GM21576 (cell line): ENCODE results near the gene DDB1.
A peak's percentile ranks its signal among the peaks of the same experiment; 100 is the strongest.

Experiments
- ATAC-seq: cut with Tn5 transposase; IDR thresholded peaks from one replicate; pipeline ENCODE4 v1.9.1; 2021; ENCODE audit warnings: mild to moderate bottlenecking, moderate library complexity; ENCODE audit not compliant: unreplicated experiment

DDB1 gene

DNA sequence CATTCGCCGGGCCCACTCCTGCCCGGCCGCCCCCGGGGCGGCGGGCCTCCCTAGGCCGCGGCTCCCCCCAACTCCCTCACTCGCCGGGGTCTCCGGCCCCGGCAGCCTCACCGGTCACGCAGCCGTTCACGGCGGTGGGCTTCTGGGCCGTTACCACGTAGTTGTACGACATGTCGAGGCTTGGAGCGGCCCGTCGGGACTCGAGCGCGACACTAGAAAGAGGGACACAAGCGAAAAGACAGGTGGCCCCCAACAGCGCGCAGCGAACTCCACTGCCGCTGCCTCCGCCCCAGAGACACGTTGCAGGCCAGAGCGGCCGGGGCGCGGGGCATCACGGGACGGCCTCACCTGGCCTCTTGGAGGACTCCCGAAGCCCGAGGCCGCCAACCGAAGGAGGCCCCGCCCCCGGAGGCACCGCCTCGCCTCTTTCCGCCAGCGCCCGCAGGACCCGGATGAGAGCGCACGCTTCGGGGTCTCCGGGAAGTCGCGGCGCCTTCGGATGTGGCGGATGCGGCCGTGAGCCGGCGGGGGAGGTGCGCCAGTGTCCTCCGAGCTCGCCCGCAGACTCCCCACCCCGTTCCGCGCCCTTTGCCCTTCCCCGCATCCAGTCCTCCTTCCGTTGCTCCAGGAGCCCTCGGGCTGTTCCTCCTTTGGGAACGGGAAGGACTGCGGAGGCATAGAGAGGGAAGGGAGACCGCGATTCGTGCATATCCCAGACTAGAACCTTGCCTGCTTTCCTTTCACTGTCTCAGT is at the start of gene DDB1, which contains the start of gene TKFC:
DDB1 (minus strand) TSS at position 309 of the 753 bp plus-strand sequence; CDS start at position 172, 137 bp downstream.
TKFC (plus strand) TSS at position 432 of the 753 bp plus-strand sequence. CDS start 1,501 bp downstream, outside the sequence.
- ATAC-seq = peak; percentile 83

DNA sequence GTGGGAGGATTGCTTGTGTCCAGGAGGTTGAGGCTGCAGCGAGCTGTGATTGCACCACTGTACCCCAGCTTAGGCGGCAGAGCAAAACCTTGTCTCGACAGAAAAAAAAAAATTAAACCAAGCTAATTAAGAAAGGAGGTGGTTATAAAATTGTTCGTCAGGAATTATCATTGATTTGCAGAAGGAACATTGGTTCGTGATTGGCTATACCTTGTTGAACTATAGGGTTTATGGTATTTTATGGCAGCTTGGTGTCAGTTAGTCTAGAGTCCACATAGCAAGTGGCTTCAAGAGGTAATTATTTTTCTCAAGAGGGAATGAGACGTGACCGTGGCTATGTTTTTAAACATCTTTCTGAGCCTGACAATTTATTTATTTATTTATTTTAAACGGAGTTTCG is 48.0 kb upstream of the DDB1 start:
- no peak for ATAC-seq

DNA sequence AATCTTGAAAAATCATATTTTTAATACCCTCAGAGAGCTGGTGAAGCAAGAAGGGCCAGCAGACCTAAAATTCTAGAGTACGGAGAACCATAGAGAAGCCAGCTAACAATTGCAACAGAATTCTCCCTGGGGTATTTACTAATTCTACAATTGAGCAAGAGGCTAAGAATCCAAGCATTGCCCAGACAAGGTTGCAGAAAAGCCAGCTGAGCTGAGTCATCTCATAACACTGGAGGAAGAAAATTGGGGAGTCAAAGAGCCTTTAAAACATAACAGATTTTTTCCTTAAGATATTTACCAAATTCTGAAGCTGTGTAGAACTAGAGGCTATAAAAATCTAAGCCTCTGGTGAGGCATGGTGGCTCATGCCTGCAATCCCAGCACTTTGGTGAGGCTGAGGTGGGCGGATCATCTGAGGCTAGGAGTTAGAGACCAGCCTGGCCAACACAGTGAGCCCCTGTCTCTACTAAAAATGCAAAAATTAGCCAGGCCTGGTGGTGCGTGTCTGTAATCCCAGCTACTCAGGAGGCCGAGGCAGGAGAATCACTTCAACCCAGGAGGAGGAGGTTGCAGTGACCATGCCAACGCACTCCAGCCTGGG is 45.9 kb upstream of the DDB1 start:
- ATAC-seq = no peak

GRCh38 chr11:61377461-61378160 is 44.7 kb upstream of the DDB1 start:
- no peak for ATAC-seq

DNA sequence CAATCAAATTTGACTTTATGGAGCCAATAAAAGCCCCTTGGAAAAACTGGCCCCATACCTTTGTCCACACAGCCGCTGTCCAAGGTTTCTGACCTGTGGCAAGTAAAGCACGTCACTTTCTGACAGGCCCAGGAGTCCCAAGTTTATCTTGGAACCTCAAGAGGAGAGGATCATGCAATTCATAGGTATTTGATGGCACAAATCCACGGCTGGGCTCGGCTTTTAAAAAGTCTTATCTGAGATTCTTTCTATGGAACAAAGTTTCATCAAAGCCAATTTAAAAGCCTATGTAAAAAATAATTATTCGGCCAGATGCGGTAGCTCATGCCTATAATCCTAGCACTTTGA is 42.8 kb upstream of the DDB1 start:
- ATAC-seq = no peak

DNA sequence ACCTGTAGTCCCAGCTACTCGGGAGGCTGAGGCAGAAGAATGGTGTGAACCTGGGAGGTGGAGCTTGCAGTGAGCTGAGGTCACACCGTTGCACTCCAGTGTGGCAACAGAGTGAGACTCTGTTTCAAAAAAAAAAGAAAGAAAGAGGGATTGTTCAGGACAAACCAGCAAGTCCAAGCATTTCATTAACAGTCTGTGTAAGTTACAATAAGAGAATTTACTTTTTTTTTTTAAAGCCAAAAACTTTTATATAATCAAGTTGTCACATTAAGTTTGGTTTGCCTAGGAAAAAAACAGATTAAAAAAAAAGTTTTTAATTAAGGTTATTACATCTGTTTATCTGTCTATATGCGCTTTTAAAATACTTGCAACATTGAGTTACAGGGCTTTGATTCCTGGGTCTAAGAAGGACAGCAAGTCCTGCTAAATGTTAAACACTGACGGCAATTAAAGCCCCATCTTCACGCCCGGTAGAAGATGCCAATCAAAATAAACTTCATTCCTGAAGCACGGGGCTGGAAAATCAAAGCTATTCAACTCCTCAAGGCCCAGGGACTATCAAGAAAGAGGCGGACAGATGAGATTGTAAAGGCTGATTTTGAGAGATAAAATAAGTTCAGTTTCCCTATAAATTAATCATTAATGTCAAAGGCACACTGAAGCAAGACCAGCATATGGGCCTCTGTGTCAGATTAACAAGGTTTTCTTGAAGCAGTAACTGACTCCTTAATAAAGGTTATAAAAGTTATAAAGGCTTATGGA is 39.9 kb upstream of the DDB1 start:
- no peak for ATAC-seq

- ATAC-seq = no peak
Measured at GRCh38 chr11:61370349-61371005, 37.6 kb upstream of the DDB1 start.

GRCh38 chr11:61369372-61370348 is 36.8 kb upstream of the DDB1 start:
- ATAC-seq = no peak

DNA sequence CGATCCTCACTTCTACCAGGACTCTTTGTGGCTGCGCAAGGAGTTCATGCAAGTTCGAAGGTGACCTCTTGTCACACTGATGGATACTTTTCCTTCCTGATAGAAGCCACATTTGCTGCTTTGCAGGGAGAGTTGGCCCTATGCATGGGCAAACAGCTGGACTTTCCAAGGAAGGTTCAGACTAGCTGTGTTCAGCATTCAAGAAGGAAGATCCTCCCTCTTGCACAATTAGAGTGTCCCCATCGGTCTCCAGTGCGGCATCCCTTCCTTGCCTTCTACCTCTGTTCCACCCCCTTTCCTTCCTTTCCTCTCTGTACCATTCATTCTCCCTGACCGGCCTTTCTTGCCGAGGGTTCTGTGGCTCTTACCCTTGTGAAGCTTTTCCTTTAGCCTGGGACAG is 35.7 kb upstream of the DDB1 start:
- no peak for ATAC-seq

- no peak for ATAC-seq
Measured at GRCh38 chr11:61367406-61367805, 34.5 kb upstream of the DDB1 start.

DNA sequence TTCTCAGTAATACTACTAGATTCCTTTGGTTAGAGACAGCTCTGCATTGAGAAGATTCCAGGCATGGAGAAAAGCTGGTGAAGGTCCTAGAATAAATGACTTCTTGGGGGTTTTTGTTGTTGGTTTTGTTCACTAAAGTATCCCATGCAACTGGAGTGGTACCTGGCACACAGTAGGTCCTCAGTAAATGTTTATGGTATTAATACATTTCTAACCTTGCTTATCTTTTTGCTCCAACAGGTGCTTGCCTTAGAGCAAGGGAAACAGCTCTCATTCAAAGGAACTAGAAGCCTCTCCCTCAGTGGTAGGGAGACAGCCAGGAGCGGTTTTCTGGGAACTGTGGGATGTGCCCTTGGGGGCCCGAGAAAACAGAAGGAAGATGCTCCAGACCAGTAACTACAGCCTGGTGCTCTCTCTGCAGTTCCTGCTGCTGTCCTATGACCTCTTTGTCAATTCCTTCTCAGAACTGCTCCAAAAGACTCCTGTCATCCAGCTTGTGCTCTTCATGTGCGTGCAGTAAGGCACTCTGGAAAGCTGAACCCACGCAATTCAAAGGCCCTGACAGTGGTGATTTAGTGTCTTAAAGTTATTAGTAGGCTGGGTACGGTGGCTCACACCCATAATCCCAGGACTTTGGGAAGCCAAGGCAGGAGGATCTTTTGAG is 31.2 kb upstream of the DDB1 start:
- no peak for ATAC-seq

GRCh38 chr11:61362542-61362875 is 29.6 kb upstream of the DDB1 start:
- no peak for ATAC-seq

DNA sequence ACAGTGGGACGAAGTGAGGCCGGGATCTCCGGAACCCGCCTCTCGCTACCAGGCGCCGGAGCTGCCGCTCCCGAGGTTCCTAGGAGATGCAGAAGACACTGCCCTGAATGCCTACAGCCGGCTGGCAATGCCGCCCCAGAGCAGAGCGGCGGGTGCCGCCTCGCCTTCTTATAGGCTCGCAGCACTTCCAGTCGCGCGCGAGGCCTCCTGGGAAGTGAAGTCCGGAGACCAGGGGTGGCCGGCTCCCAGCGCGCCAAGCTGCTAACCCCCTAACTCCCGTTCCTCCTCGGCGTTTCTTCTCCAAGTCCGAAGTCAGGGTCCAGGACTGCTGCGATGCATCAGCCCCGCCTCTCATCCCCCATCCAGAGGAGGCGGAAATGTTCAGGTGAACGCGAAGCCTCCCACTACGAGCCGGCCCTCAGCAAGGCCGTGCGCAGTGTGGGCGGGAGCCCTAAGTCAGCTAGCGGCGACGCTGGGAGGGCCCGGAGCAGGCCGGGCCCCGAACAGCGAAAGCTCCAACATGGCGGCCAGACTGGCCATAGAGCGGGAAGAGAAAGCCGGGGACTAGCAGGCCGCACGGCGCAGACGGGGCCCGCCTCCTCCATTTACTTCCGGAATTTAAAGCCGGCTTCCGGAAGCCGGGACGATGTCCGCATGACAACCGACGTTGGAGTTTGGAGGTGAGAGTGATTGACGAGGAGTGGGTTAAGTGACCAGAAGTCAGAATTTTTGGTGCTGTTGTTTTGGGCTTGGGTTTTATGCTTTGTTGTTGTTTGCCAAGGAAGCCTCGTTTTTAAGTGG is 29.0 kb upstream of the DDB1 start, which contains the start of the genes CYB561A3 and TMEM138:
CYB561A3 (minus strand) TSS at position 142 of the 801 bp plus-strand sequence. CDS start 5,169 bp downstream, outside the sequence.
TMEM138 (plus strand) TSS at position 634 of the 801 bp plus-strand sequence. CDS start 2,017 bp downstream, outside the sequence.
- peak; percentile 79 for ATAC-seq

DNA sequence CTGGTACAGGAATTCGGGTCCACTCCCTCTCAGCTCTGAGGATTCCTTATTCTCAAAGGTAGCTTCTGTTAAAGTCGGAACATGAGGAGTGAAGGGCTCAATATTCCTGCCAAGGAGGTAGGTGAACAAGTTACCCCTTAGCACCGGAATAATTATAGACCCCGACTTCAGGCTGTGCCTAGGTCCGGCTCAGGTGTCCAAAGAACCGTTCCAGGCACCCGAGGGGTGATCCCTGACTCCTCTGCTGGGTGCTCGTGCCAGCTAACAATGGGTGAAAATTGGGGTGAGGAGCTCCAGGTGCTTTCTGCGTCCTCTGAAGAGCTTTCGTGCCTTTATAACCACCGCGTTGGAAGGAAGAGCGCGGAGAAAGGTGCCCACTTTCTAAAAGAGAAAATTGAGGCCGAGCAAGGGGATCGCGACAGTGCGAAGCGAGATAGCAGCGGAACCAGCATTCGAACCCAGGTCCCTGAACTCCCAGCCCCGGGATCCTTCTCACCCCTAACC is 28.4 kb upstream of the DDB1 start:
- ATAC-seq = no peak

- ATAC-seq = no peak
Measured at GRCh38 chr11:61359516-61359915, 26.6 kb upstream of the DDB1 start.

DNA sequence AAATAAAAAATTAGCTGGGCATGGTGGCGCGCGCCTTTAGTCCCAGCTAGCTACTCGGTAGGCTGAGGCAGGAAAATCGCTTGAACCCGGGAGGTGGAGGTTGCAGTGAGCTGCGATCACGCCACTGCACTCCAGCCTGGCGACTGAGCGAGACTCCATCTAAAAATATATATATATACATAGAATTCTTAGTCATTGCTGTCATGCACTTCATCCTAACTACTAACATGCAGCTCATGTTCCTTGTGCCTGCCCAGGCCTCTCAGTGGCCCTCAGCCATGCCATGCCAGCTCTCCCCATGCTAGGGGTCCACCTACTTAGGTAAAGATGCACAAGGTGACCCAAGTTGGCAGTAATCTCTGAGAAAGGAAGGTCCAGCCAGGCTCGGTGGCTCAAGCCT is 25.7 kb upstream of the DDB1 start:
- no peak for ATAC-seq

- no peak for ATAC-seq
Measured at GRCh38 chr11:61357894-61358239, 25.0 kb upstream of the DDB1 start.
